Measurements from ENCODE around the gene POLR2B. TPM values are rescaled to one million over a fixed set of nuclear protein-coding genes. Genes with fewer than 3 reads are reported as not detected.
"Not testable (repeated sequence)": the region's sequence is repeated elsewhere in the genome, so short reads cannot be mapped to it uniquely, and the experiment has no call there.

POLR2B gene
- polyA plus RNA-seq, 1 experiment = 163 TPM

GRCh38 chr4:57044996-57045395, 66.3 kb downstream of the POLR2B start:
- POLR2A ChIA-PET = interaction anchor here (2.0 kb wide), 1 partner anchor 20 kb away, joined by 5 read pairs; no protein-coding TSS in a partner anchor
- H3K4me3 ChIP-seq (ENCODE audit: low read depth, low read length) = no peak overlapping the region
- H3K27me3 ChIP-seq (ENCODE audit: control insufficient read depth, insufficient read depth, low read length) = no peaks in the 10 kb centered on the region
- TF ChIP-seq CTCF (IDR thresholded peaks at IDR 0.05; ENCODE audit: low read depth, low read length) = 0 out of 2 replicates have a peak, but pooled peaks have one; percentile 17
- no peak for DNase-seq (ENCODE audit: low read depth, low spot score)
- no peak overlapping the region for H3K27ac ChIP-seq (ENCODE audit: low read depth, low read length)
- CTCF ChIA-PET = interaction anchor here (1.0 kb wide), 1 partner anchor 118 kb away, joined by 3 read pairs; no protein-coding TSS in a partner anchor
- H3K9me3 ChIP-seq (ENCODE audit: control insufficient read depth, insufficient read depth, low read length) = no peaks in the 10 kb centered on the region

- DNase-seq (ENCODE audit: low read depth, low spot score); H3K27me3 ChIP-seq (ENCODE audit: control insufficient read depth, insufficient read depth, low read length); H3K9me3 ChIP-seq (ENCODE audit: control insufficient read depth, insufficient read depth, low read length); H3K4me3 ChIP-seq (ENCODE audit: low read depth, low read length); H3K27ac ChIP-seq (ENCODE audit: low read depth, low read length): not testable (repeated sequence)
- ChIA-PET POLR2A (interaction anchor here (2.0 kb wide), 1 partner anchor 18 kb away, joined by 5 read pairs; no protein-coding TSS in a partner anchor), CTCF (interaction anchor here (1.1 kb wide), 1 partner anchor 117 kb away, joined by 8 read pairs; no protein-coding TSS in a partner anchor)
Measured at GRCh38 chr4:57047046-57047445, 68.3 kb downstream of the POLR2B start.

DNA sequence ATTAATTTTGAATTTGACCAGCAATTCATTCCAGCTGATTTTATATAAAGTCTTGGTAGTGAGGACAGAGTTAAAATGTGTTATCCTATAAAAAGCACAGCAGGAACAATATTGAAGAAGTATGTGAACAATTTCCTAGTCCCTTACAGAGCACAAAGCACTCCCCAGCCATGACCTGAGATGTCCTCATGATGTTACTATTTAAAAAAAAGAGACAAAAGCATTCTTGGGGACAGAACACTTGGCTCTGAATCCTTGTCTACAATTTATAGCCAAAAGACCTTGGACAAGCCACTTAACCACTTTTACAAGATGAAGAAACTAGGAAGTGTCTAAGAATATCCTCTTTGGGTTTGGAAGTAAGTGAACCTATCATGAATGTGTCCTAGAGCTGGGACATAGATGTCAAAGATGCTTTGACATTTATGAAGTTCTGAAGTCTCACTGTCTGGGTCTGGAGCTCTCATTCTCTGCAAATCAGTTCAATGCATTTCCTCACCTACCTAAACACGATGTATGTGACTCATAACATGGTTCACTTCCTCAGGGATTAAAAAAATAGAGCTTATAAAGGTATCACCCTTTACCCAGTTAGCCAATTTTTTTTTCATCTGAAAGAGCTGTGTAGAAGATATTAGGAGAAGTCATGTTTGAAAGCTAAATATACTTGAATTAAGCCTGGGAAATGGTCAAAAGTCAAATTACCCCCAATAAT, 70.1 kb downstream of the POLR2B start:
- no peak overlapping the region for H3K4me3 ChIP-seq (ENCODE audit: low read depth, low read length)
- no peaks in the 10 kb centered on the region for H3K9me3 ChIP-seq (ENCODE audit: control insufficient read depth, insufficient read depth, low read length)
- POLR2A ChIA-PET = interaction anchor here (0.7 kb wide), 1 partner anchor 54 kb away, joined by 4 read pairs; no protein-coding TSS in a partner anchor
- CTCF ChIA-PET = interaction anchor here (0.7 to 3.1 kb wide), 3 partner anchors 10 to 115 kb away, joined by 3 to 16 read pairs (median 5); no protein-coding TSS in a partner anchor
- DNase-seq (ENCODE audit: low read depth, low spot score) = no peak
- TF ChIP-seq CTCF (IDR thresholded peaks at IDR 0.05; ENCODE audit: low read depth, low read length) = no peak
- no peaks in the 10 kb centered on the region for H3K27me3 ChIP-seq (ENCODE audit: control insufficient read depth, insufficient read depth, low read length)
- H3K27ac ChIP-seq (ENCODE audit: low read depth, low read length) = no peak overlapping the region

GRCh38 chr4:57051095-57051494, 72.4 kb downstream of the POLR2B start:
- no peak overlapping the region for H3K27ac ChIP-seq (ENCODE audit: low read depth, low read length)
- CTCF ChIA-PET = interaction anchor here (1.9 kb wide), 1 partner anchor 13 kb away, joined by 5 read pairs; no protein-coding TSS in a partner anchor
- DNase-seq (ENCODE audit: low read depth, low spot score) = no peak

GRCh38 chr4:57051524-57051923, 72.8 kb downstream of the POLR2B start:
- CTCF ChIA-PET = interaction anchor here (1.9 kb wide), 1 partner anchor 13 kb away, joined by 5 read pairs; no protein-coding TSS in a partner anchor
- no peaks in the 10 kb centered on the region for H3K9me3 ChIP-seq (ENCODE audit: control insufficient read depth, insufficient read depth, low read length)
- H3K4me3 ChIP-seq (ENCODE audit: low read depth, low read length) = no peak overlapping the region
- H3K27ac ChIP-seq (ENCODE audit: low read depth, low read length) = no peak overlapping the region
- DNase-seq (ENCODE audit: low read depth, low spot score) = no peak
- POLR2A ChIA-PET = no interaction called here
- TF ChIP-seq CTCF (IDR thresholded peaks at IDR 0.05; ENCODE audit: low read depth, low read length) = no peak
- H3K27me3 ChIP-seq (ENCODE audit: control insufficient read depth, insufficient read depth, low read length) = no peaks in the 10 kb centered on the region

More at GRCh38 chr4:57051095-57051494, 72.4 kb downstream of the POLR2B start:
- Histone ChIP-seq H3K4me3 (ENCODE audit: low read depth, low read length) (no peak overlapping the region), H3K27me3 (ENCODE audit: control insufficient read depth, insufficient read depth, low read length) (no peaks in the 10 kb centered on the region), H3K9me3 (ENCODE audit: control insufficient read depth, insufficient read depth, low read length) (no peaks in the 10 kb centered on the region)
- TF ChIP-seq CTCF (IDR thresholded peaks at IDR 0.05; ENCODE audit: low read depth, low read length) = no peak
- POLR2A ChIA-PET = no interaction called here
